MV-4-11 (cell line): ENCODE data around the gene FBXO9.
"Not testable (repeated sequence)": the region's sequence is repeated elsewhere in the genome, so short reads cannot be mapped to it uniquely, and the experiment has no call there.

ENCODE experiments used
- DNase-seq: peaks from one replicate; lab custom pipeline; 2025; lab: John Stamatoyannopoulos, UW

Gene FBXO9

DNA sequence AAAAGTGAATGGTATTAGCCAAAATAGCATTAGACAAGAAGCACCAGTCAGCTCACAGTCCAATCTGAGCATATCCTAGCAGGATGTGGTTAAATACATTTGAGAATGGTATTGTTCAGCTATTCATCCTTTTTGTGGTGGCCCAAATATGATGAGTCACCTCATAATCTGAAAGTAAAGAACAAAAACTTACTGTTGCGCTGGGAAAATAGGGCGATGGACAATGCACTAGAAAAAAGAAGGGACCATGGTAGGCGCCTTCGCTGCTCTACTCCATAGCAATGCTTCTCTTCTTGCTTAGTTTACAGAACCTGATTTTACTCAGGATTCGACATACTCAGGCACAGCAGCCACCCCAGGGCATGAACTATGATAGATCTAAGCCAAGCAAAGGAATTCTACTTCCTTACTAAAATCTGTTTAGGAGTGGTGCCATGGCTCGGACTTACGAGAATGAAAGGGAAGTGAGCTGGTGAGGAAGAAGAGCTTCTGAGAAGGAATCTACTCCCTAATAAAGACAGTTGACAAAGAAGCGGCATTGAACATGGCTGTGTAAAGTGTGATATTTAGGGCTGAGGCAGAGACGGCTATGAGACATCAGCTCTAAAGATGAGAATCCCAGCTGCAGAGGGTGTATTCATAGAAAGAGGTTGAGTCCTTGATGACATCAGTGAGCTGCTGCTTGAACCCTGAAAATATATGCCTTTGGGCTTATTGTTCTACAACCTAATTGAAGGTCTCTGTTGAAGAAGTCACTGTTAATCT is 16.6 kb upstream of the FBXO9 start:
- DNase-seq = peak; percentile 47

GRCh38 chr6:53049415-53049814 is 15.8 kb upstream of the FBXO9 start:
- no peak for DNase-seq

GRCh38 chr6:53052152-53052551 is 13.1 kb upstream of the FBXO9 start:
- not testable (repeated sequence) for DNase-seq

- no peak for DNase-seq
Observed at GRCh38 chr6:53054532-53054931, 10.7 kb upstream of the FBXO9 start.

DNA sequence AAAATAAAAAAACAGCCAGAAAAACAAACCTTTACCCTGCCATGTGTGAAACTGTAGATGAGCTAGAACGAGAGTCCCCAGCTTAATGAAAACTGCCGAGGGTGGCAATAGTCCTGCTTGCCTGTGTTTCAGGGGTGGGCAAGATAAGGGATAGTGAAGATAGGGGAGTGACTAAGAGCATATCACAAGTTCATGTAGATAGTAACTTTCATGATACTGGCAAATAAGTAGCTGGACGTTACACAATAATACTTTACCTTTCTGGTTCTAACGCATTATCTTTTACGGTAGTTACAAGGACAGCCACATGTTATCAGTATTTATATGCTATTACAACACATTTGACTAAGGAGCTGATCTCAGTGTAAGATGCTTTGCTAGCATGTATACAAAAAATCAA is 9.3 kb upstream of the FBXO9 start:
- DNase-seq = no peak

DNA sequence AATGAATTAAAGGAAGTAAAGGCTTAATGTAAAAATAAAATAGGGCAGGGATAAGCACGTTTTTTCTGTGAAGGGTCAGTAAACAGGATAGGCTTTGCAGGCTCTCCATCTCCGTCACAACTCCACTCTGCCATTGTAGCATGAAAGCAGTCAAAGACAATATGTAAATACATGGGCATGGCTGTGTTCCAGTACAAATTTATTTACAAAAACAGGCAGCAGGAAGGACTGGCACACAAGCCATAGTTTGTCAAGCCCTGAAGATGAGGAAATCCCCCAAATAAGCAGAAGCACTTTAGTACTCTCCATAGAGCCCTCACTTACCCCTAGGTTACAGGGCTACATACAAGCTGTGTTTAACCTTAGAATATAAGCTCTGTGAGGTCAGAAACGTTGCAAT is 8.9 kb upstream of the FBXO9 start:
- DNase-seq = peak; percentile 2

DNA sequence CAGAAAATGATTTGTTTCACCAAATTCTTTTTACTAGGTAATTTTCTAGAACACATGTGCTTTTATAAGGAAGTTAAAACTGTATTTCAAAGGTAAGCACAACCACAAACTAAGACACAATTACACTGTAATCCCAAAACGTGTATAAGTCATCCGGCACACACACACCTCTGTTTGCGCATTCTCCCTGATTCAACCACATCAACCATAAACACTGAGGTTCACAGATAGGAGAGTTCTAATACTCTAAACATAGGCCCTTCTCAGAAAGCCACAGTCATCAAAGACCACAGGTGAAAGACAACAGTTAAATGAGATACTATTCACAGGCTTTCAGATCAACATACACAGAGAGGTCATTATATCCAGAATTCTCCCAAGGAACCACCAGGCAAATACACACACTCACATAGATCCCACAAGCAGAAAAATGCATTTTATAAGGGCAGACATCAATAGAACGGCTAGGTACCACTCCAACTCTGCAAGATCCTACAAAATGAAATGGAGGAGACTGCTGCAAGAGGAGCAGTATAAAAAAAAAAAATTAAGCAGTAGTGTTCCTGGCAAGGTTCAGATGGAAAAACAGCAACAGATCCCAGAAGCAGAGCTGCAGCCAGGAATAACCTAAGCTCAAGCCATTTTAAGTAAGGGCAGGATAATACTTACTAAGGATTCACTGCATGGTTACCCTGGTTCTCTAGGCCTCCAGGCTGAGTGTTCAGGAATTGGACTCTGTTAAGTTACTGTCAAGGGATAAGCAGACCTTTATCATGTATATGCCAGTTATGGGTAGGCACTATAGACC is 6.6 kb upstream of the FBXO9 start:
- DNase-seq = no peak

DNA sequence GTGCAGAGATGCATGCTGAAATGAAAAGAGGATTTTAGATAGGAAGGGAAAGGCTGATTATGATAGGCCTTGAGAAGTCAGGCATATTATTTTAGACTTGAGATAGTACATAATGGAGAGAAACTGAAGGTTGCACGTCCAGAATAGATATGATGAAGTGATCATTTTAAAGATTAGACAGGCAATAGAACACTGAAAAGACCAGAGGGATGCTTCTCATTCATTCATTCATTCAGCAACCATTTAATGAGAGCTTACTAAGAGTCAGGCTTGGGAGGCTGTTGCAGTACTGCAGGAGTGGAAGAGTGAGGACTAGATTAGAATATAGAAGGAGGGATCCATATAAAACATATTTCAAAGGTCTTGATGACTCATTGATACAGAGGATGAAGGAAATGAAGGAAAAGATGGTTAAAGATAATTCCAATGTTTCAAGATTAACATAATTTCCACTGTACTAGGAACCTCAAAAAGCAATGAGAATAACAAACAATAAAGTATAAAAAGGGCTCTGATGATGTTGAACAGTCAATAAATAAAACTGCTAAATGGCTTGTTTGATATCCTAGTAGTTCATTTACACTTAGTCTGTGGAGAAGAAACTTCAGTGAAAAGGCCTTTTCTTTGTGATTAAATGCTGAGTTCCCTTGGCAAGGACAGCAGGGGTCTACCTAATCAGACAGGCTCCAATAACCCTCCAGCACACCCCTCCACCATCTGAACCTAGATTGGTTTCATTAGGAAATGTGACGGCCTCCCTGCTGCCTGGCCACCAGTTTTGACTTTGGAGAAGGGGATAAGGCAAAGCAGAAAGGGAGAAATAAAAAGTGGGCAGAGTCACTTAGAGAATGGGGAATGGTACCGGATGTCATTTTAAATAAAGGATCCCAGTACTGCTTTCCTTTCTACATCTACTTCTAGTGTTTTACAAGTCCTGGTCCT is 5.3 kb upstream of the FBXO9 start:
- DNase-seq = no peak

- DNase-seq = no peak
Observed at GRCh38 chr6:53062169-53062539, 3.0 kb upstream of the FBXO9 start.

GRCh38 chr6:53064255-53064654 is 949 bp upstream of the FBXO9 start:
- DNase-seq = not testable (repeated sequence)

DNA sequence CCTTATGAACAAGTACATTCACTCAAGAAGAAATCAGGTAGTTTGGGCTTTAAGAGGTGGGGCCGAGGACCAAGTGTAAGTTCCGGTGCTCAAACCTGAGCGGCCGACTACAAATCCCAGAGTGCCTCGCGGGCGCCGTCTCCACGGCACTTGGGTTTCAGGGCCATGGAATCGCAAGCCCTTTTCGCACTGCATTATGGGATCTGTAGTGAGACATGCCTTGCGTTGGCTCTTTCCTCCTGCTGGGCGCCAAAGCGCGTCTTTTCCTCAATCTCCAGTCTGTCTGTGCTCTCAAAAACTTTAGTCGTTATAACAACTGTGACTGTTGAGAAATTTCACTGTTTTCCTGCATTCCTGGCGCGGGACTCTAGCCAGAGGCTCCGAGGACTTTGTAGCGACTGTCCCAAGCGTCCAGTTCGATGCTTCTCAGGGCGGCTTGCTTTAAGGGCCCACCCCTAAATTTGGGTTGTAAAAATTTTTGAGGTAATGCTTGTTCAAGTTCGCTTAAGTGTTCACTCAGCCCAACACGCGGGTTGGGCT is 408 bp upstream of the FBXO9 start:
- DNase-seq = peak; percentile 98

- peak; percentile 10 for DNase-seq
Observed at GRCh38 chr6:53066077-53066417, 843 bp downstream of the FBXO9 start.

DNA sequence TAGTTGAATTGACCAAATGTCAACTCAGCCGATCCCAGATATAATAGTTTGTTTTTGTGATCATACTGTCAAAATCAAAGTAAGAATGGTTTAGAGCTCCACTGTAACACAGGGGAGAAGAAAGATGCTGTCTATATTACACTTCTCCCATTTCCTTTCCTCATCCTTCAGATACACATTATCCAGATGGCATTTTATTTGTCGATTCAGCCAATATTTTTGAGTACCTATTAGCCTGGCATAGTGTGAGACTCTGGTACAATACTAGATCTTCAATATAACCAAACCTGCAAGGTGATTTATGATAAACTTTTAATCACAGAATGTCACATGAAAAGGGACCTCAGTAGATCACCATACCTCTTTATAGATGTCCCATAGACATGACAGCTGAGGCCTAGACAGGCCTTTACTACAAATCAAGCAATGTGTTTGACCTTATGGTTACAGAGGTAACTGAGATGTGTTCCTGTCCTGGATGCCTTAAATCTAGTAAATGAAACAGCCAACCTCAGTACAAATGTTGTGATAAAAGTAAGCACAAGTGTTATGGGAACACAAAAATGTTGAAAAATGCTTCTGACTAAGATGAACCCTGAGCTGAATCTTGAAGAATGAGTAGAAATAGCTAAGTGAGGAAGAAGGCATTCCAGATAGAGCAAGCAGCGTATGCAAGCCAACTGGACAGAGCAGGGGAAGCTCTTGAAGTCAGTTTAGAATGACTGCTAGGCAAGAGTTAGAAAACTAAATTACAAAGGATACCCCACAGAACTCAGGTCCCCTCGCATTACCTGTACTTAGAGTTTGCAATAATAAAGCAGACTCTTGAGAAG is 1.9 kb downstream of the FBXO9 start:
- DNase-seq = no peak

- no peak for DNase-seq
Observed at GRCh38 chr6:53067849-53068361, 2.7 kb downstream of the FBXO9 start.

DNA sequence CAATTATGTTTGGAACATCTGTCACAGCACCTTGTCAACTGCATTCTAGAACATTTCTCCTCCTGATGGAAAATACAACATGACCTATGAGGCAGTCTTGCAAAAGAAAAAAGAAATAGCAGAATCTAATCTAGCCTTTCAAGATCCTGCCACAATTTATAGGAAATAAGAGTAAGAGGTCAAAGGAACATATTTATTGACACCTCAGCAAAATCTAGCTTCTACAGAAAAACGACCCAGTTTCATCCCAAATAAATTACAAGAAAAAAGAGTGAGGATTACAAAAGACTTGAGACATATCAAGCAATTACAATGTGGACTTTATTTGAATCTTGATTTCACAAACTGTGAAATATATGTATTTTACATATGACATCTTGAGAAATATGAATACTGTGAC is 4.2 kb downstream of the FBXO9 start:
- no peak for DNase-seq

DNA sequence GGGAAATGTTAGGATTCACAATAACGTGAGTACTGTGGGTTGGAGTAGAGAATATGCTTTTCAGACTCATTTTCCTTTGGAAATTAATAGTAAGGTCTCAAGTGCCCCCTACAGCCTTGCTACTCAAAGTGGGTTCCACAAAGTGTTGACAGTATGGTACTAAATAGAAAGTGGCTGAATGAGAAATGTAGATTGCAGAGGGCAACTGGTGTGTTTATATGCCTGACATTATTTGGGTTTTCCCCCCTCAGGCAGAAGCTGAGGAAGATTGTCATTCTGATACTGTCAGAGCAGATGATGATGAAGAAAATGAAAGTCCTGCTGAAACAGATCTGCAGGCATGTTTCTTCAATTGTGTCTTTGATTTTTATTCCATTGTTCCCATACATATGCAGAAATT is 5.6 kb downstream of the FBXO9 start:
- no peak for DNase-seq

- no peak for DNase-seq
Observed at GRCh38 chr6:53074347-53074746, 9.1 kb downstream of the FBXO9 start.

DNA sequence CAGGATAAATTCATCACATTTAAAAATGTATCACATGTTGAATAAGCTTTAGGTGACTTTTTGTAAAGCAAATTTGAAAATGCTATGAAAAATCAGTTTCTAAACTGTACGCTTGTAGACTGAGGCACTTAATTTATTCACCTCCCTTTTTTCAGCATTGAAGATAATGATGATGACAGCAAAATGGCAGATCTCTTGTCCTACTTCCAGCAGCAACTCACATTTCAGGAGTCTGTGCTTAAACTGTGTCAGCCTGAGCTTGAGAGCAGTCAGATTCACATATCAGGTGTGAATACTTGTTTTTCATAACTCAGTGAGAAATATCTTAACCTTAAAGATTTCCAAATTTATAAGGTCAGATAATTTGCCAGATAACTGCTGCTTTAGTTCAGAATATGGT is 15.6 kb downstream of the FBXO9 start:
- no peak for DNase-seq

- no peak for DNase-seq
Observed at GRCh38 chr6:53086302-53086701, 21.1 kb downstream of the FBXO9 start.

GRCh38 chr6:53089948-53090347 is 24.7 kb downstream of the FBXO9 start:
- no peak for DNase-seq

DNA sequence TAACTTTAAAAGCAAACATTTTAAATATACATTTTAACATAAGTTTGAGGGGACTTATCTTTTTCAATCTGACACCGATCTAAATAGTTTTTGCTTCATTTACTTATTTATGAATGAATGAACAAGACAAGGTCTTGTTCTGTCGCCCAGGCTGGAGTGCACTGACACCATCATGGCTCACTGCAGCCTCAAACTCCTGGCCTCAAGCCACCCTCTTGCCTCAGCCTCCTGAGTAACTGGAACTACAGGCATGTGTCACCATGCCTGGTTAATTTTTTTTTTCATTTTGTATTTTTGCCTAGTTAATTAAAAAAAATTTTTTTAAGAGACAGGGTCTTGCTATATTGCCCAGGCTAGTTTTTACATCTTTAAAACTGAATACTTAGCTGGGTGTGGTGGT is 25.4 kb downstream of the FBXO9 start:
- DNase-seq = no peak
